KMS-11 (cell line): ENCODE results near the gene SPANXA2.

Source experiments
- H2AFZ ChIP-seq: fragments of 200-600 bp; sonication (generic); 2 replicates; pipeline ENCODE4 v1.6.1; 2016; ENCODE audit warnings: antibody characterized with exemption, mixed run types, low read depth
- H3K27ac ChIP-seq: fragments of 200-600 bp; sonication (generic); 2 replicates; pipeline ENCODE4 v1.6.1; 2016; ENCODE audit warnings: mild to moderate bottlenecking, mixed run types
- H3K27me3 ChIP-seq: fragments of 200-600 bp; sonication (generic); 2 replicates; pipeline ENCODE4 v1.6.1; 2017; ENCODE audit warnings: mild to moderate bottlenecking, low read depth, mixed run types, moderate library complexity; ENCODE audit not compliant: insufficient read depth
- H3K36me3 ChIP-seq: fragments of 200-600 bp; sonication (generic); 2 replicates; pipeline ENCODE4 v1.6.1; 2017; ENCODE audit warnings: mild to moderate bottlenecking, mixed run types; ENCODE audit not compliant: insufficient read depth
- H3K4me1 ChIP-seq: fragments of 200-600 bp; sonication (generic); 2 replicates; pipeline ENCODE4 v1.6.1; 2016; ENCODE audit warnings: mild to moderate bottlenecking, low read depth, mixed run types; ENCODE audit not compliant: poor library complexity, severe bottlenecking
- H3K4me2 ChIP-seq: fragments of 200-600 bp; sonication (generic); 2 replicates; pipeline ENCODE4 v1.7.0; 2016; ENCODE audit warnings: mild to moderate bottlenecking, mixed run types
- H3K4me3 ChIP-seq: fragments of 200-600 bp; sonication (generic); IDR thresholded peaks from 2 replicates; pipeline ENCODE4 v1.6.1; 2017; ENCODE audit warnings: low read depth, low read length, mixed read lengths; ENCODE audit not compliant: insufficient read depth
- H3K79me2 ChIP-seq: fragments of 200-600 bp; sonication (generic); 2 replicates; pipeline ENCODE4 v1.6.1; 2016; ENCODE audit warnings: low read depth, mixed run types; ENCODE audit not compliant: insufficient read depth
- H3K9ac ChIP-seq: fragments of 200-600 bp; sonication (generic); 2 replicates; pipeline ENCODE4 v1.6.1; 2016; ENCODE audit warnings: mild to moderate bottlenecking, mixed run types
- H4K20me1 ChIP-seq: fragments of 200-600 bp; sonication (generic); 2 replicates; pipeline ENCODE4 v1.6.1; 2016; ENCODE audit warnings: mild to moderate bottlenecking, mixed run types; ENCODE audit not compliant: insufficient read depth
- TF ChIP-seq, protein P1 (sequence below): fragments of 200-600 bp; sonication (generic); conservative IDR thresholded peaks from 2 replicates; pipeline ENCODE4 v1.6.1; 2017; ENCODE audit warnings: low read depth, mild to moderate bottlenecking, antibody characterized with exemption, low read length, moderate library complexity, mixed read lengths

SPANXA2 gene

DNA sequence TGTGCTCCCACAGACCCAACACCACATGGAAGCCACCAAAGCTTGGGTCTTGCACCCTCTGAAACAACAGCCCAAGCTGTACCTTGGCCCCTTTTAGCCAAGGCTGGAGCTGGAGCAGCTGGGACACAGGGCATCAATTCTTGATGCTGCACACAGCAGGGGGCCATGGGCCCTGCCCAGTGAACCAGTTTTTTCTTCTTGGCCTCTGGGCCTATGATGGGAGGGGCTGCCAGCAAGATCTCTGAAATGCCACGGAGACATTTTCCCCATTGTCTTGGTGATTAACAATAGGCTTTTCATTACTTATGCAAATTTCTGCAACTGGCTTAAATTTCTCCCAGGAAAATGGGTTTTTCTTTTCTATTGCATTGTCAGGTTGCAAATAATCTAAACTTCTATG, 49.0 kb downstream of the SPANXA2 start:
- no peaks in the 10 kb centered on the region for H3K27me3 ChIP-seq
- H3K27ac ChIP-seq = no peak overlapping the region
- no peak overlapping the region for H3K9ac ChIP-seq
- TF ChIP-seq, protein P1, sequence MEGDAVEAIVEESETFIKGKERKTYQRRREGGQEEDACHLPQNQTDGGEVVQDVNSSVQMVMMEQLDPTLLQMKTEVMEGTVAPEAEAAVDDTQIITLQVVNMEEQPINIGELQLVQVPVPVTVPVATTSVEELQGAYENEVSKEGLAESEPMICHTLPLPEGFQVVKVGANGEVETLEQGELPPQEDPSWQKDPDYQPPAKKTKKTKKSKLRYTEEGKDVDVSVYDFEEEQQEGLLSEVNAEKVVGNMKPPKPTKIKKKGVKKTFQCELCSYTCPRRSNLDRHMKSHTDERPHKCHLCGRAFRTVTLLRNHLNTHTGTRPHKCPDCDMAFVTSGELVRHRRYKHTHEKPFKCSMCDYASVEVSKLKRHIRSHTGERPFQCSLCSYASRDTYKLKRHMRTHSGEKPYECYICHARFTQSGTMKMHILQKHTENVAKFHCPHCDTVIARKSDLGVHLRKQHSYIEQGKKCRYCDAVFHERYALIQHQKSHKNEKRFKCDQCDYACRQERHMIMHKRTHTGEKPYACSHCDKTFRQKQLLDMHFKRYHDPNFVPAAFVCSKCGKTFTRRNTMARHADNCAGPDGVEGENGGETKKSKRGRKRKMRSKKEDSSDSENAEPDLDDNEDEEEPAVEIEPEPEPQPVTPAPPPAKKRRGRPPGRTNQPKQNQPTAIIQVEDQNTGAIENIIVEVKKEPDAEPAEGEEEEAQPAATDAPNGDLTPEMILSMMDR = no peak
- H3K4me1 ChIP-seq = no peaks in the 10 kb centered on the region
- H4K20me1 ChIP-seq = no peaks in the 10 kb centered on the region
- no peaks in the 10 kb centered on the region for H3K36me3 ChIP-seq
- H3K4me3 ChIP-seq = no peak overlapping the region
- no peaks in the 10 kb centered on the region for H3K79me2 ChIP-seq
- no peak overlapping the region for H2AFZ ChIP-seq
- no peak overlapping the region for H3K4me2 ChIP-seq
